WTC11 (cell line): ENCODE results near the gene PCNX1.

Source experiments
- CTCF ChIP-seq: fragments of 200-600 bp; IDR thresholded peaks from 2 replicates; pipeline ENCODE4 v1.8.0; 2022; ENCODE audit warnings: antibody characterized with exemption
- ESRRA ChIP-seq: sonication (generic); formaldehyde crosslinking; IDR thresholded peaks from 2 replicates; pipeline ENCODE4 v1.8.1; 2022; ENCODE audit warnings: mild to moderate bottlenecking, missing genetic modification reagents, borderline replicate concordance
- FOXJ3 ChIP-seq: sonication (generic); formaldehyde crosslinking; IDR thresholded peaks from 2 replicates; pipeline ENCODE4 v1.9.0; 2021; ENCODE audit warnings: missing genetic modification reagents, mild to moderate bottlenecking, borderline replicate concordance
- FOXP1 ChIP-seq: sonication (generic); formaldehyde crosslinking; IDR thresholded peaks from 2 replicates; pipeline ENCODE4 v1.8.0; 2022; ENCODE audit warnings: missing genetic modification reagents, mild to moderate bottlenecking, moderate library complexity, borderline replicate concordance
- GABPB1 ChIP-seq: sonication (generic); formaldehyde crosslinking; IDR thresholded peaks from 2 replicates; pipeline ENCODE4 v1.8.1; 2023; ENCODE audit warnings: mild to moderate bottlenecking, missing genetic modification reagents
- GRHL2 ChIP-seq: fragments of 250-450 bp; sonication (Bioruptor Pico); IDR thresholded peaks from 2 replicates; pipeline ENCODE4 v1.8.0; 2022; ENCODE audit warnings: mild to moderate bottlenecking, moderate library complexity; ENCODE audit not compliant: insufficient replicate concordance, severe bottlenecking
- MAX ChIP-seq: sonication (generic); formaldehyde crosslinking; IDR thresholded peaks from 2 replicates; pipeline ENCODE4 v1.8.0; 2022; ENCODE audit warnings: mild to moderate bottlenecking, missing genetic modification reagents
- ZNF138 ChIP-seq: sonication (generic); formaldehyde crosslinking; conservative IDR thresholded peaks from 2 replicates; pipeline ENCODE4 v1.8.1; 2022; ENCODE audit warnings: mild to moderate bottlenecking, moderate library complexity, missing genetic modification reagents
- ZSCAN18 ChIP-seq: fragments of 250-450 bp; sonication (Bioruptor Pico); IDR thresholded peaks from 2 replicates; pipeline ENCODE4 v2.1.2; 2022; ENCODE audit warnings: mild to moderate bottlenecking, moderate library complexity

- TF ChIP-seq CTCF (no peak), ZNF138 (CRISPR knock-in tag) (no peak), GRHL2 (CRISPR knock-in tag) (no peak), MAX (CRISPR knock-in tag) (no peak), FOXJ3 (CRISPR knock-in tag) (no peak), FOXP1 (CRISPR knock-in tag) (no peak), ZSCAN18 (no peak), ESRRA (no peak), GABPB1 (no peak)
Observed at GRCh38 chr14:70921669-70922068, 14.4 kb downstream of the PCNX1 start.
